Osteoblast (primary cell): Measurements from ENCODE around the gene CP. TPM values are rescaled to one million over a fixed set of nuclear protein-coding genes. Genes with fewer than 3 reads are reported as not detected.
A peak's percentile ranks its signal among the peaks of the same experiment; 100 is the strongest.

Source experiments
- DNase-seq: peaks from one replicate; pipeline ENCODE4 v3.0.0; 2011; ENCODE audit warnings: low spot score, mixed read lengths; ENCODE audit not compliant: insufficient read length; ENCODE audit errors: missing footprints
- H2AFZ ChIP-seq: 2 replicates; pipeline ENCODE4 v1.6.0; 2011; ENCODE audit warnings: mild to moderate bottlenecking, low read length
- H3K27ac ChIP-seq: 2 replicates; pipeline ENCODE4 v1.5.1; 2011; ENCODE audit warnings: mild to moderate bottlenecking, low read depth, low read length, moderate library complexity
- H3K27me3 ChIP-seq: 2 replicates; pipeline ENCODE4 v1.6.0; 2012; ENCODE audit warnings: mild to moderate bottlenecking, control low read depth, inconsistent platforms, low read length, moderate library complexity; ENCODE audit not compliant: insufficient read depth
- H3K36me3 ChIP-seq: 2 replicates; pipeline ENCODE4 v1.5.1; 2011; ENCODE audit warnings: mild to moderate bottlenecking, low read length, control low read depth, moderate library complexity; ENCODE audit not compliant: insufficient read depth
- H3K4me1 ChIP-seq: 2 replicates; pipeline ENCODE4 v1.5.1; 2011; ENCODE audit warnings: mild to moderate bottlenecking, low read length, control low read depth, moderate library complexity; ENCODE audit not compliant: insufficient read depth
- H3K4me2 ChIP-seq: 2 replicates; pipeline ENCODE4 v1.6.0; 2011; ENCODE audit warnings: mild to moderate bottlenecking, low read length; ENCODE audit not compliant: insufficient read depth
- H3K4me3 ChIP-seq: fragments of 200-600 bp; sonication (generic); 3 replicates; pipeline ENCODE4 v1.5.1; 2012; ENCODE audit warnings: mild to moderate bottlenecking, low read length, inconsistent platforms; ENCODE audit not compliant: insufficient read depth
- H3K79me2 ChIP-seq: 2 replicates; pipeline ENCODE4 v1.6.0; 2012; ENCODE audit warnings: mild to moderate bottlenecking, low read length, control low read depth, inconsistent platforms; ENCODE audit not compliant: insufficient read depth
- H3K9me3 ChIP-seq: 2 replicates; pipeline ENCODE4 v1.5.1; 2011; ENCODE audit warnings: low read depth, low read length, control low read depth
- H4K20me1 ChIP-seq: 2 replicates; pipeline ENCODE4 v1.6.0; 2012; ENCODE audit warnings: mild to moderate bottlenecking, low read length, control low read depth; ENCODE audit not compliant: insufficient read depth
- total RNA-seq: library from RNA; depleted of rRNA; stranded (reverse); fragments of >200 nt; gene quantifications from 2 replicates; pipeline ENCODE4 v1.2.3, GENCODE V29; 2012
- TF ChIP-seq, protein P1 (sequence below): IDR thresholded peaks from 2 replicates; pipeline ENCODE4 v1.5.1; 2011; ENCODE audit warnings: mild to moderate bottlenecking, low read depth, low read length, moderate library complexity; ENCODE audit errors: extremely low read depth

CP gene
- total RNA-seq, 1 donor = 1.4 TPM

DNA sequence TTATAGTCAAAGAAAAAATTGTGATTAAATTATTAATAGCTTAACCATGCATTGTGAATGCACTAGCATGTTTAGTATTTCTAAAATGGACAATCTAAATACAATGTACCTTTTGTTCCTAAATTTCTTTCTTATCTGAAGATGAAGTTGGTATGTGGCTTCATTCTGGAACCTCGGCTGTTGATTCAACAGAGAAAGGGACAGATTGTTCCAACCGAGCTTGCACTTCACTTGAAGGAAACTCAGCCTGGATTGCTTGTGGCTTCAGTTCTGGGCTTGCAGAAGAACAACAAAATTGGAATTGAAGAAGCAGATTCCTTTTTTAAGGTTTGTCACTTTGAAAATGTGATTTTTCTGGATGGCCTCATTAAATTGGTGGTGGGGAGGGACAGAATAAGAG, 59.6 kb downstream of the CP start:
- no peak for DNase-seq
- H3K9me3 ChIP-seq = no peaks in the 10 kb centered on the region
- no peaks in the 10 kb centered on the region for H3K79me2 ChIP-seq
- no peak overlapping the region for H3K4me2 ChIP-seq
- H3K27ac ChIP-seq = no peak overlapping the region
- no peak overlapping the region for H2AFZ ChIP-seq
- H3K4me3 ChIP-seq = no peak overlapping the region
- H3K4me1 ChIP-seq = peaks cover 5% of the 10 kb centered on the region
- TF ChIP-seq, protein P1, sequence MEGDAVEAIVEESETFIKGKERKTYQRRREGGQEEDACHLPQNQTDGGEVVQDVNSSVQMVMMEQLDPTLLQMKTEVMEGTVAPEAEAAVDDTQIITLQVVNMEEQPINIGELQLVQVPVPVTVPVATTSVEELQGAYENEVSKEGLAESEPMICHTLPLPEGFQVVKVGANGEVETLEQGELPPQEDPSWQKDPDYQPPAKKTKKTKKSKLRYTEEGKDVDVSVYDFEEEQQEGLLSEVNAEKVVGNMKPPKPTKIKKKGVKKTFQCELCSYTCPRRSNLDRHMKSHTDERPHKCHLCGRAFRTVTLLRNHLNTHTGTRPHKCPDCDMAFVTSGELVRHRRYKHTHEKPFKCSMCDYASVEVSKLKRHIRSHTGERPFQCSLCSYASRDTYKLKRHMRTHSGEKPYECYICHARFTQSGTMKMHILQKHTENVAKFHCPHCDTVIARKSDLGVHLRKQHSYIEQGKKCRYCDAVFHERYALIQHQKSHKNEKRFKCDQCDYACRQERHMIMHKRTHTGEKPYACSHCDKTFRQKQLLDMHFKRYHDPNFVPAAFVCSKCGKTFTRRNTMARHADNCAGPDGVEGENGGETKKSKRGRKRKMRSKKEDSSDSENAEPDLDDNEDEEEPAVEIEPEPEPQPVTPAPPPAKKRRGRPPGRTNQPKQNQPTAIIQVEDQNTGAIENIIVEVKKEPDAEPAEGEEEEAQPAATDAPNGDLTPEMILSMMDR = no peak
- no peaks in the 10 kb centered on the region for H4K20me1 ChIP-seq
- H3K27me3 ChIP-seq = no peaks in the 10 kb centered on the region
- peaks cover 50% of the 10 kb centered on the region for H3K36me3 ChIP-seq

DNA sequence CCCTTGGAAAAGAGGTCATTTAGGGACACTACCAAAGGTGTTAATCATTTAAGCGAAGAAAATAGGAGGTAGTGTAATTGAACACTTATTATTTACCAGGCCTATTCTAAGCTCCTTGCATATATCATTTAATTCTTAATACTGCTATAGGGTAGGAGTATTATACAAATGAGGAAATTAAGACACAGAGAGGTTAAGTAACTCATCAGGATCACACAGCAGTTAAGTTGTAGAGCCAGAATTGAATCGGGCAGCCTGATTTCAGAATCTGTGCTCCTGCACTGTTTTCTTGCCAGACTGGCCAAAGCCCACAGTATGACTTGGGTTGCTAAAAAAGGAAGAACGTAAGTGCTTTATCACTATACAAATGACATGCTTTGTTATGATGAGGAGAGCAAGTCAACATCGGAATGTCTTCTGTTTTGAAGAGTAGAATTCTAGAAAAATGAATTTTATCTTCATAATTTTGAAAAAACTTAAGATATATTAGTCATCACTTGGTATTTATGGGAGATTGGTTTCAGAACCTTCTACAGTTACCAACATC, 60.8 kb downstream of the CP start:
- no peaks in the 10 kb centered on the region for H3K27me3 ChIP-seq
- H3K4me2 ChIP-seq = no peak overlapping the region
- TF ChIP-seq, protein P1 = no peak
- no peaks in the 10 kb centered on the region for H3K9me3 ChIP-seq
- H3K4me1 ChIP-seq = peaks cover 5% of the 10 kb centered on the region
- H3K79me2 ChIP-seq = no peaks in the 10 kb centered on the region
- DNase-seq = peak; percentile 52
- no peaks in the 10 kb centered on the region for H4K20me1 ChIP-seq
- H3K4me3 ChIP-seq = no peak overlapping the region
- H3K36me3 ChIP-seq = peaks cover 53% of the 10 kb centered on the region
- no peak overlapping the region for H2AFZ ChIP-seq
- H3K27ac ChIP-seq = no peak overlapping the region

DNA sequence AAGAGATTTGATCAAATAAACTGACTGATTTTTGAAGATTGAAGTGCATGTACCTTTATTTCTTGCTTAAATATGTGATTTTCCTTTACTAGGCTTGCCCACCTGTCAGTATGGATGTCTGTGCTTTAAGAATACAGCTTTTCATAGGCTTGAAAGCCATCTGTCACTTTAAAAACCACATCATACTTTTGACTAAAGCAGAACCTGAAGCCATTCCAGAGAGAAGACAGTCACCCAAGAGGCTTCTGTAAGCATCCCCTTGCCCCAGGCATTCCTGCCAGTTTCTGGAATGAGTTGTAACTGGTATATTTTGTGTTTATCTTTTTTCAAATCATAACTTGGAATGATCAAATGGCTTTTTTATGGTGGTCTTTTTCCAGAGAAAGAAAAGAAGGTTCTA, 68.2 kb downstream of the CP start:
- peaks cover 46% of the 10 kb centered on the region for H3K36me3 ChIP-seq
- H4K20me1 ChIP-seq = no peaks in the 10 kb centered on the region
- H2AFZ ChIP-seq = no peak overlapping the region
- no peaks in the 10 kb centered on the region for H3K79me2 ChIP-seq
- no peak overlapping the region for H3K27ac ChIP-seq
- peaks cover 25% of the 10 kb centered on the region for H3K4me1 ChIP-seq
- no peaks in the 10 kb centered on the region for H3K27me3 ChIP-seq
- TF ChIP-seq, protein P1 = no peak
- no peak overlapping the region for H3K4me2 ChIP-seq
- H3K9me3 ChIP-seq = no peaks in the 10 kb centered on the region
- DNase-seq = no peak
- H3K4me3 ChIP-seq = no peak overlapping the region

DNA sequence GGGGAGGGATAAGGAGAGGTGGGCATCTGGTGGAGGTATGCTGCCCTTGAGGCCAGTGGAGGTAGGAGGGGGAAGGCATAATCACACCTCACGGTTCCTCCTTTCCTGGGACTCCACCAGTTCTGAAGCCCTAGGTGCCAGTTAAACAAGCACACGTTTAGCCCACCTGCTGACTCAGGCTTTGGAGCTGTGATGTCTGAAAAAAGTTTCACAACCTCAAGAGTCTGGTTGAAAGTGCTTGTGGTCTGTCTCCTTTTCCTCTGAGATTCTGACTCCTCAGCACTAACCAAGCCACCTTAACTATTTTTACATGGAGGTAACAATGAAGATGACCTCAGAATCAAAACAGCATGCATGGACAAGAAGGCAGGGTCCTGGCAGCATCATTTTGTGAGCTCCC, 69.2 kb downstream of the CP start:
- Histone ChIP-seq H4K20me1 (no peaks in the 10 kb centered on the region), H3K4me2 (peak overlapping the region; percentile 30), H3K9me3 (no peaks in the 10 kb centered on the region), H2AFZ (no peak overlapping the region), H3K36me3 (peaks cover 39% of the 10 kb centered on the region), H3K79me2 (no peaks in the 10 kb centered on the region), H3K4me3 (no peak overlapping the region), H3K27ac (peak overlapping the region; percentile 51), H3K4me1 (peaks cover 25% of the 10 kb centered on the region), H3K27me3 (no peaks in the 10 kb centered on the region)
- DNase-seq = no peak
- TF ChIP-seq, protein P1 = no peak
